Measurements from ENCODE around the gene DYNLT4.
"Not testable (repeated sequence)": the region's sequence is repeated elsewhere in the genome, so short reads cannot be mapped to it uniquely, and the experiment has no call there.

Gene DYNLT4

DNA sequence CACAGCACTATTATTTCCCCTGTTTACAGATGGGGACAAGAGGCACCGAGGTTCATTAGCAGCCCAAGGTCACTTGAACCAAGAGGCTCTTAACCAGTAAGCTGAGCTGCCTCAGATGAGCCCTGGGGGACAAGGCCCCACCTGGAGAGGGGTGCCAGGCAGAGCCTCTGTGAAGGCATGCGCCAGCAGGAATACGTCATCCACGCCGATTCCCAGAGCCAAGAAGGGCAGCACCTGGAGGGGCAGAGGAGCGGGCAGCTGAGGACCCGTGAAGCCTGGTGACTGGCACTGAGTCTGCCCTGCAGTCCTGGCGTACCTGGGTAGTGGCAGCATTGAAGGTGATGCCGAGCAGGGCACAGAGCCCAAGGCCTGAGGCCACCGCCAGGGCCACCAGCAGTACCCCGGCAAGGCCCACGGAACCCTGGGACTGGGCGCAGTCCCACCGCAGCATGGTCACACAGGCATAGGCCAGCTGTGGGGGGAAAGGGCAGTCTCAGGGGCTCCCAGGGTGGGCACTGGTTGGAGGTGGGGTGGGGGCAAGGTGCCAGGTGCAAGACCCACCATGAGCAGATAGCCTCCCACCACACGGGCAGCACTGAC is 21.8 kb upstream of the DYNLT4 start:
- DNase-seq (ENCODE audit: low read depth), result no peak

DNA sequence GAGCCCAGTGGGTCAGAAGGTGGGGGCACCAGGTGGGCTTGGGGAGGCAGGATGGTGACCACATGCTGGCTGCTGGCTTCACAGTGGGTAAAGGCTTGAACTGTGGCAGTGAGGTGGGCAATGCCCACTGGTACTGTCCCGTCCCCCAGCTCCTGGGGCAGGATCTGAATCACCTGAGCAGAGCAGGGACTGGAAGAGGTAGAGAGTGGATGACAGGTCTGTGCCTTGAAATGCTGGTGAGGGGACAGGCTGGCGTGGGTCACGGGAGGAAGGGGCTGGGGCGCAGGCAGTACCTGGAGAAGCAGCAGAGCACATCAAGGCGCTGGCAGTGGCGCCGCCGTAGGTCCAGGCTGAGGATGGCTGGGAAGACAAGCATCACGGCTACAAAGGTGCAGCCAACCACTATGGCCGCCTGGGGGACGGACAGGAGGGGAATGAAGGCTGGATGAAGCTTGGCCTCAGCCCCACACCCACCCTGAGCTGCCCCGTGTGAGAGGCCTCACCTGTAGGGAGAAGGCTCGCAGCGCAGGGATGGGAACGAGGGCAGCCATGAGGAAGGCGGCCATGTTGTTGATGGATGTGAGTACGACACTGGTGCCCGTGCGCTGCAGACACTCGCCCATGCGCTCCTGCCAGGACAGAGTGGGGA is 21.0 kb upstream of the DYNLT4 start:
- no peak for DNase-seq (ENCODE audit: low read depth)

DNA sequence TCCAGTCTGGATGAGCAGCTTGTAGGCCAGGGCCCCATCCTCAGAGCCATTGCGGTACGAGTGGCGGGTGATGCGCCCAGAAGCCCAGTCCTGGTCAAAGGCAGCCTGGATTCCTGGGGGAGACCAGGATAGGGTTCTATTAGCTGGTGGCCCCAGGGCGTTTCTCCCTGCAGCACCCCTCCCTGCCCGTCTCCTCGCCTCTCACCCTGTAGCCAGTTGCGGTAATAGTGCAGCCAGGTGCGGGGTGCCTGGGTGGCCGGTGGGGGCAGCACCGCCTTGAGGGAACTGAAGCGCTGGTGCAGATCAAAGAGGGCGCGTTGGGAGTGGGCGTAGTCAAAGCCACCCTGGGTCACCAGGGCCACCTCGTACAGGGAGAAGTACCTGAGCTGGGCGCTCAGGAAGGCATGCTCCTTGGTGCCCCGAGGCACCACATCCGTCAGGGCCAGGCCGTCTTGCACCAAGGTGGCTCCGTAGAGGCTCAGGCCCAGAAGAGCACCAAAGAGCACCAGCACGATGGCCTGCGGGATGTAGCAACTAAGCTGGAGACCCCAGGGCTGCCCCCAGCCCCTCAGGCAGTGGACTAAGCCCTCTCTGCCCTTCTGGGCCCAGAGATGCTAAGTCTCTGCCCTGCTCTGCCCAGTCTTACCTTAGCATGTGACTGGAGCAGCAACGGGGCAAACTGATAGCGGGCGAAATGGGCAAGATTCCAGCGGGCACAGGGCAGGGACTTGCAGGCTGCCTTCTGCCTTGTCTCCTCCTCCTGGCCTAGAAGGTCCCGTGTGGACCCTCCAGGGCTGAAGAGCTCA is 20.2 kb upstream of the DYNLT4 start:
- DNase-seq (ENCODE audit: low read depth), result no peak

DNA sequence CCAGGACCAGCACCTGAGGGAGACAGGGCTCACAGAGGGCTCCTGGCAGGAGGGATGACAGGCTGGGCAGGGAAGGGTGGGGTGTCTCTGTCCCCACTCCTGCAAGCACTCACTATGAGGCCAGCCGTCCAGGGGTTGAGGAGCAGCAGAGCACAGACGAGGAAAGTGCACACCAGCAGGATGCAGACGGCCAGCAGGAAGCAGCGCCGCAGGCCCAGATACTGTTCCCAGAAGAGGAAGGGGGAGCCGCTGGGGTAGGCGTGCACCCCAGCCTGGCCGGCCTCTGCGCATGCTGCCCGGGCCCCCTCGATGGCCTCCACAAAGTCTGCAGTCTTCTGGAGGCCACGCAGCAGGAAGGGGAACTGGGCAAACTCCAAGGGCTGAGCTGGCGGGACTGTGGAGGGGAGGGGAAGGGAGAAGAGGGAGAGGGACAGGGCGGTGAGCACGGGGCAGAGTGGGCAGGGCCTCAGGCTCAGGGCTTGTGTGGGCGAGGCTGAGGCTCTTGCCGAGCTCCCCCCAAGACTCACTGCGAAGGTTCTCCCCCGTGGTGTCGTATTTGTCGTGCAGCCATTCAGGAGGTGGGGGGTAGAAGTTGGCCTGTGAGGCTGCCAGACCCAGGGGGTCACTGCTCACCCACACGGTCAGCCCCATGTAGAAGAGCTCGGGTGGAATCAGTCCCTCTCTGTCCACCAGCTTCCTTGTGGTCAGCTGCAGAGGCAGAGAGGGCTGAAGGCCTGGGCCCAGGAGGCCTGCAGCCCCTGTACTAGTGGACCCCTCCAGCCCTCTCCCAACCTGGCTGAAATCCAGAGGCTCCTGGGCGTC is 19.4 kb upstream of the DYNLT4 start:
- DNase-seq (ENCODE audit: low read depth), result no peak

DNA sequence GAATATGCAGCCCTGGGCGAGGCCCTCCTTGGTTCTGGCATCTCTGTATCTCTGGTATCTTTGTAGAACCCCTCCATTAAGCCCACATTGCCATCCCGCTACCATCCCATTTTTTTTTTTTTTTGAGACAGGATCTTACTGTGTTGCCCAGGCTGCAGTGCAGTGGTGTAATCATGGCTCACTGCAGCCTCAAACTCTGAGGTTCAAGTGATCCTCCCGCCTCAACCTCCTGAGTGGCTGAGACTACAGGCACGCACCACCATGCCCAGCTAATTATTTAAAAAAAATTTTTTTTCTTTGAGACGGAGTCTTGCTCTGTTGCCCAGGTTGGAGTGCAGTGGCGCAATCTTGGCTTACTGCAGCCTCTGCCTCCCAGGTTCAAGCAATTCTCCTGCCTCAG is 17.2 kb upstream of the DYNLT4 start:
- not testable (repeated sequence) for DNase-seq (ENCODE audit: low read depth)

DNA sequence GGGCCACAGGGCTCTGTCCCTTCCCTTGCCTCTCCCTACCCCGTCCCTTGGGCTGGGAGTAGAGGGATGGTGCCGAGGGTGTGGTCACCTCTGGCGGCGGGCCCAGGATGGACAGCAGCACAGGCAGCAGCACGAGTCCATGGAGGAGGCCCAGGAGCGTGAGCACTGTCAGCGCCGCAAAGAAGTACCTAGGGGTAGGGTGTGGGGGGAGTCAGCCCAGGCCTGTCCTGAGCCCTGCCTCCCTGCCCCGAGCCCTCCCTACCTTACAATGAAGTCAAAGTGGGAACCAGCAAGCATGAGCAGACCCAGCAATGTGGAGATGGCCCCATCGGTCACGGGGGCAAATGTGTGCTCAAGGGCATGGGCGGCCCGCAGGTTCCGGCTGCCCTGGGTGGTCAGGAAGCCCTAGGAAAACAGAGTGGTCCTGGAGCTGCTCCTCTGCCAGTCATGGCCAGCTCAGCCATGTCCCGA is 15.9 kb upstream of the DYNLT4 start:
- DNase-seq (ENCODE audit: low read depth), result no peak

DNA sequence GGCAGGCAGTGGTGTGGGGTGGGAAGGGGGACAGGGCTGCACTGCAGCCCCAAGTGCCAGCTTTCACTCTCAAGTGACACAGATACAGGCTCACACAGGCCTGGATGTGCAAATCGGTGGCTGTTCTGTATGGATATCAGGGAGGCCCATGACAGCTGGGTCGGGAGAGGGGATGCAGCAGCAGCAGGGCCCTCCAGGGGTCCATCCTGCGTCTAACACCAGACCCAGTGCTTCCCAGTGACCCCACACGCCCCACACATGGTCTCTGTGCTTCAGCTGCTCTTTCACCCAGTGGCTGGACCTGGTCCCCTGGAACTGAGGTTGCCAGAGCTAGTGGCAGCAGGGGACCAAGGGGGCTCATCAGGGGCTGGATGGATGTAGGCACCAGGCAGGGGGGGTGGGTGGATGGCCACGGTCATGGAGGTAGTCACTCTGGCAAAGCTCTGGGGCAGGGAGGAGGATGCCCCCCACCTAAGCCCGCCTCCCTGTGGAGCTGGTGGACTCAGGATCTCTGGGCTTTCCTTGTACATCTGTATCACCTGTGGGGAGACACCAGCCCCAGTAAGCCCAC is 15.1 kb upstream of the DYNLT4 start:
- no peak for DNase-seq (ENCODE audit: low read depth)

DNA sequence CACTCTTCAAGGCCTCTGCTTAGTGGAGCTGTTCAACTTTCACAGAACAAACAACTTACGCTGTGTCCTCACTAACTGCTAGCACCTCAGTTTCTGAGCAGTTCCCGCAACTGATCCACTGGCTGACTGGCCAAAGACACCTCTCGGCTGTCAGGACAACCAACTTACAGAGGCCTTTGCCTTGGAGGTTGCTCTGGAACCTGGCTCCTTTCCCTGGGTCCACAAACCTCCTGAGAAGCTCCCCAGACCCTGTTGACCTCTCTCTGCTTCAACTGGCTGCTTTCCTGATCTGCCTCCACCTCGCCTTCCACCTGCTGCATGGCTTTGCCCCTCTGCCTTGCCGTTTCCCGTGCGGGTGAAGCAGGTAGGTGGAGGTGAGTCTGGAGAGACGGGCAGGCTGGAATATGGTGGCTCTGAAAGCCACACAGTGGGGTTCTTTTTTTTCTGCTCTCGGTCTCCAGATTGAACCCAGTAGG is 14.1 kb upstream of the DYNLT4 start:
- no peak for DNase-seq (ENCODE audit: low read depth)

DNA sequence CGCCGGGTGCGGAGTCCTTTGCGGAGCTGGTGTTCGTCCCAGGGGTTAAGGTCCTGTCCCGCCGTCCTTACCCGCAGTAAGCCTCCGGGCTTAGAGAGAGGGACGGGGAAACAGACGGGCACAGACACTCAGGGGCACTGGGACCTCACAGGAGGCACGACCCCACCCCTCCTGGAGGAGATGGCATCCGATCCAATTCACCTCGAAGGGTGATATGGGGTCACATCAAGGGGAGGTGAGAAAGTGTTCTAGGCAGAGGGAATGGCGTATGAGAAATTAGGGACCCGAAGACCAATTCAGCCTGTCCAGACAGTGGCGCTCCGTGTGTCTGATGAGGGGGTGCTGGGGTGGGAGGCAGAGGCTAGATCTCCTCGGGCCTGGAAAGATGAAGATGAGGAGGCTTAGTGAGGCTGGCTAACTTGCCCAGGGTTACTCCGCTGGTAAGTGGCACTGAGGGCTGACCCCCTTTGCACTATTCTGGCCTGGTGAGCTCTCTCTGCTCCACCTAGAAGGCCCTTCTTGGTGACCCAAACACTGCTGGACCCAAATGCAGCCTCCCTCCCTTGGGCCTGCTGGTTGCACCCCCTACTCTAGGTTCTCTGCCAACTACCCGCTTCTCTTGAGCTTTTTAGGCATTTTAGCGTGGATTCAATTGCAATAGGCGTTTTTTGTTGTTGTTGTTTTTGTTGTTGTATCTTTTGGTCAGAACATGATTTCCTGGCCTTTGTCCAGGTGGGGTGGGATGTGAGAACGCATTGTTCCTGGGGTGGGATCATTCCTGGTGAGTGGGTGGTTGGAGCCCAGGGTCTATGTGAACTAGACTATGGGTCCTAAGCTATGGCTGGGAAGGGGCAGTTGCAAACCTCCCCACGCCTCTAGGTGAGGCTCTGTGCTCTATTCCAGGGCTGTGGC is 13.4 kb upstream of the DYNLT4 start:
- DNase-seq (ENCODE audit: low read depth), result no peak

DNA sequence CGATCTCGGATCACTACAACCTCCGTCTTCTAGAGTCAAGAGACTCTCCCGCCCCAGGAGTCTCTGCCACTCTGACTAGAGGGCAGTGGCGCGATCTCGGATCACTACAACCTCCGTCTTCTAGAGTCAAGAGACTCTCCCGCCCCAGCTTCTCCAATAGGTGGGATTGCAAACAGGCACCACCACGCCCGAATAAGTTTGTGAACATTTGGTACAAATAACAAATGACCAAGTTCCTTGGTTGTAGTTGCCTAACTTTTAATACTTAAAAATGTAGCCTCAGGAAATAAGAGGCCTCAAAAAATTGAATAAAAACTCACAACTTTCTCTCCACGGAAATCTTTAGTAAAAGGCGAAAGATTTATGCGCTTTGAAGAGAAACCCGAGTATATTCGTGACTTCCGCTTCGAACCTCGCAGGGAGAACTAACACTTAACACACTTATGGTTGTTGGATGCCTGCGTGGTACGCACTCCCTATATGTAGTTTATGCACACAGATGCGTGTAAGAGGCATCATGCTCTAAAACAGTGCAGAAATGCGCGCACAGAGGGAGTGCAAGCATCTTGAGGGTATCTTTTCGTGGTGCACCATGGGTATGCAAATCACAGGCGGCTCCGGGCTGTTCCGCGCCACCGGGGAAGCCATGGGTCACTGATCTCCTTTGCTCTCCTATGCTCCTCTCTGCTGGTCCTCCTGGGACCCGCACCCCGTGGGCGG is 12.6 kb upstream of the DYNLT4 start:
- DNase-seq (ENCODE audit: low read depth), result peak; percentile 58

DNA sequence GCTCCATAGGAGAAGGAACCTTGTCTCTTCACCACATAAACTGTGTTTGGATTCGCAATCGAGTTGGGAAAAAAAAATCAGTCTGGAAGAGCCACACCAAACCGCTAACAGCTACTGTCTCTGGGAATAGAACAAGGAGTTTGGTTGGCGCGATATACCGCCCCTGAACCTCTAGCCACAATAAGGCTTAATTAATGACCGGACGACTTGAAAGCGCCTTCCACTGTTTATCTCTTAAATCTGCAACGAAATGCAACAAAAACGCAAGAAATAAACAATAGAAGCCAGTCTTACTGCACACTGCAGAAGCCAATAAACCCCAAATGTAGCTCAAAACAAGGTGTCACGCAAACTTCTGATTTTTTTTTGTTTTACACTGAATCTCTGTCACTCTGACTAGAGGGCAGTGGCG is 12.1 kb upstream of the DYNLT4 start:
- no peak for DNase-seq (ENCODE audit: low read depth)

DNA sequence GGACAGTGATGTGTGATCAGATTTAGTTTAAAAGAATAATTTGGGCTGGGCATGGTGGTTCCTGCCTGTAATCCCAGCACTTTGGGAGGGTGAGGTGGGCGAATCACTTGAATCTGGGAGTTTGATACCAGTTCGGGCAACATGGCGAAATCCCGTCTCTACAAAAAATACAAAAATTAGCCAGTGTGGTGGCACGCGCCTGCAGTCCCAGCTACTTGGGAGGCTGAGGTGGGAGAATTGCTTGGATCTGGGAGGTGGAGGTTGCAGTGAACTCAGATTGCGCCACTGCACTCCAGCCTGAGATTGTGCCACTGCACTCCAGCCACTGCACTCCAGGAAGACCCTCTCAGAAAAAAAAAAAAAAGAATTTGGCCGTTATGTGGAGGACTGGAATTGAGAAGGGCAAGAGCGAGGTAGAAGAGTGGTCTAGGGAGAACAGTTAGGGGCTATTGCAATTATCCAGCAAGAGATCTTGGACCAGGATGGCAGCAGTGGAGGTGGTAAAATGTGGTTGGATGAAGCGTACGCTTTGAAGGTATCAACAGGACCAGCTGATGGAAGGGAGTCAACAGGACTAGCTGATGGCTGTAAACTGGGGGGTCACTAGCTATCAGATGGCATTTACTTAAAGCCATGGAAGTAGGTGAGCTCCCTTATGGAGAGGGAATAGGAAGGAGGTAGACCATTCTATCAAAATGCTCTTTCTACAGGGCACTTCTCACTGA is 10.8 kb upstream of the DYNLT4 start:
- no peak for DNase-seq (ENCODE audit: low read depth)

DNA sequence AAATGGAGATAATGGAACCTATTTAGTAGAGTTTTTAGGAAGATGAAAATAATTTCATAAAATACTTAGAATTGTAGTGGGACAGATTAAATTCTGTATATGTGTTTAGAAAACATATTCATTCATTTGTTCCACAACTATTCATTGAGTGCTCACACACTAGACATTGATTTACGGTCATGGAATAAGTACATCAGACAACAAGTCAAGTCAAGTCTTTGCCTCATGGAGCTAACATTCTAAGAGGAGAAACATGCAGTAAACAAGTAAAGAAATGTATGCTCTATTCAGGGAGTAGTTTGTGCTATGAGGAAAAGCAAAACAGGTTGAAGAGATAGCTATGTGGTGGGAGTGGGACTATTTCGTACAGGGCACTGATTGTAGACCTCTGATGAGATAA is 10.2 kb upstream of the DYNLT4 start:
- no peak for DNase-seq (ENCODE audit: low read depth)

DNA sequence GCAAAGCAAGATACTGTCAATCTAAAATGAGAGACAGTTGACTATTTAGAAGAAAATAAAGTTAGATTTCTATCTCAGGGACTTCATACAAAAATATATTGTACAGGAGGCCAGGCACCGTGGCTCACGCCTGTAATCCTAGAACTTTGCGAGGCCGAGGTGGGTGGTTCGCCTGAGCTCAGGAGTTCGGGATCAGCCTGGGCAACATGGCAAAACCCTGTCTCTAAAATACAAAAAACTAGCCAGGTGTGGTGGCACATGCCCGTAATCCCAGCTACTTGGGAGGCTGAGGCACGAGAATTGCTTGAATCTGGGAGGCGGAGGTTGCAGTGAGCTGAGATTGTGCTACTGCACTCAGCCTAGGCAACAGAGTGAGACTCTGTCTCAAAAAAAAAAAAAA is 8.8 kb upstream of the DYNLT4 start:
- not testable (repeated sequence) for DNase-seq (ENCODE audit: low read depth)

DNA sequence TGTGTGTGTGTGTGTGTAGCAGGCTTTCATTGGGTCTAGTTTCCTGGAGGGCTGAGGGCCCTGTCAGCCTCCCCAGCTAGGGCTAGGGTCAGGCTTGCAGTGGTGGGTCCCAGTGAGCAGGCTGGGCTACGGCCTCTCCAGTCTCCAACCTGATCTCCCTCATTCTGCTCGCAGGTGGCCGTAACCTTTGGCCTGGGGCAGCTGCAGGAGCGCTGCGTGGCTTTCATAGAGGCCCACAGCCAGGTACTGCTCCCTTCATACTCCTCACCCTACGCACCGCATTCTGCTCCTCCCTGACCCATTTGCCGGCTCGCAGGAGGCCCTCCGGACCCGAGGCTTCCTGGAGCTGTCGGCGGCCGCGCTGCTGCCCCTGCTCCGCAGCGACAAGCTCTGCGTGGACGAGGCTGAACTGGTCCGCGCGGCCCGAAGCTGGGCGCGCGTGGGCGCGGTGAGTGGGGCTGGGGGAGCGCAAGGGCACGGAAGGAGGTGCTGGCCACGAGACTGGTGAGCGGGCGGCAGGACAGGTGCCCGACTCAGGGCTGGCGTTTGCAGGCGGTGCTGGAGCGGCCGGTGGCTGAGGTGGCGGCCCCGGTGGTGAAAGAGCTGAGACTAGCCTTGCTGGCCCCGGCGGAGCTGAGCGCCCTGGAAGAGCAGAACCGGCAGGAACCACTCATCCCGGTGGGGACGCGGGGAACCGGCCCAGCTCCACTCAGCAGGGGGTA is 5.8 kb upstream of the DYNLT4 start:
- DNase-seq (ENCODE audit: low read depth), result no peak

DNA sequence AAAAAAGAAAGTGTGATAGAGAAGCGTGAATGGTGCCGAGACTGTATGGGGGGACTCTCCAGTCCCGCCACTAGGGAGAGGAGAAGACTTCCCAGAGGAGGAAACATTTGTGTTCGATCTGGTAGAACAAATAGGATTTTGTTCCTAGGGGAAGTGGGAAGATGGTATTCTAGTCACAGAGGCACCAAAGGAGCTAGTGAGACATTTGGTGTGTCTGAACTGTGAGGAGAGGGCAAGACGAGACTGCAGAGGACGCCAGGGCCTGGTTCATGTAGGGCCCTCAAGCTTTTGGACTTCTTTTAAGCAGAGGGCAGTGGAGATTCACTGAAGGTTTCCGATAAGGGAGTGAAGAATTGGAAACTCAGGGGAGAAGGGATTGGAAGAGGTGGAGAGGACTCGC is 4.1 kb upstream of the DYNLT4 start:
- DNase-seq (ENCODE audit: low read depth), result no peak

DNA sequence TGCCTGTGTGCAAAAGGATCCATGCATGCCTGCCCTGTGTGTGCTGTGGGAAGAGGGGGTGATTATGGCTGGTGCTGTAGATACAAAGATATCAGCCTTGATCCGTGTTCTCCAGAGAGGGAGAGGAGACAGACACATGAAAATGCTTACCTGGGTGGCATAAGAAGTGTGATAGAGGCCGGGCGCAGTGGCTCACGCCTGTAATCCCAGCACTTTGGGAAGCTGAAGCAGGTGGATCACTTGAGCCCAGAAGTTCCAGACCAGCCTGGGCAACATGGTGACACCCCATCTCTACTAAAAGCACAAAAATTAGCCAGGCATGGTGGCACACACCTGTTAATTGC is 3.6 kb upstream of the DYNLT4 start:
- DNase-seq (ENCODE audit: low read depth), result not testable (repeated sequence)

DNA sequence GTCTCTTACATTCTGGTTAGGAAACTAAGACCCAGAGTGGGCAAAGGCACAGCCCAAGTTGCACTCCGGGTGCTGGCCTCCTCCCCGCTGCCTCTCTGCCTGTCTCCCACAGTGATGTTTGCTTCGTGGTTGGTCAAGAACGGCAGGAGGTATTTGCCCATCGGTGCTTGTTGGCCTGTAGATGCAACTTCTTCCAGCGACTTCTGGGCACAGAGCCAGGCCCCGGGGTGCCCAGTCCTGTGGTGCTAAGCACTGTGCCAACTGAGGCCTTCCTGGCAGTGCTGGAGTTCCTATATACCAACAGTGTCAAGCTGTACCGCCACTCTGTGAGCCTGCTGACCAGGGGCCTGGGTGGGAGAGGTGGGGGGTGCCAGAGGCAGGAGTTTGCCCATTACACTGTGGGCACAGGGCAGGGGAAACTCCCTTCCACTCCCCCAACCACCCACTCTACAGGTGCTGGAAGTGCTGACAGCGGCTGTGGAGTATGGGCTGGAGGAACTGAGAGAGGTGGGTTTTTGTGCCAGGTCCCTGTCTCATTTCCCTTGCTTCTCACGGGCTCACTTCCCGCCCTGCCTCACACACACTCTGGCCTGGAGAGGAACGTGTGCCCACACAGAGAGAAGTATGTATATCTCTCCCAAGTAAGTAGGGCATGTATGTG is 3.1 kb upstream of the DYNLT4 start:
- DNase-seq (ENCODE audit: low read depth), result peak; percentile 40
